MM.1S (cell line): ENCODE measurements around the gene RHOH.

Source experiments
- CTCF ChIP-seq: fragments of 300-600 bp; sonication (generic); IDR thresholded peaks from 2 replicates; pipeline ENCODE4 v1.5.1; 2016; ENCODE audit warnings: antibody characterized with exemption, low read length, mixed read lengths
- EZH2 ChIP-seq: fragments of 300-600 bp; sonication (generic); optimal IDR thresholded peaks from 2 replicates; pipeline ENCODE3; 2017; ENCODE audit warnings: low read depth, mild to moderate bottlenecking, antibody characterized with exemption, low read length, mixed read lengths

GRCh38 chr4:40238700-40239548, 42.1 kb downstream of the RHOH start:
- no peak for TF ChIP-seq CTCF
- TF ChIP-seq EZH2: no peak
